HepG2 (cell line): Measurements from ENCODE around the gene DYRK1B. TPM values are rescaled to one million over a fixed set of nuclear protein-coding genes. Genes with fewer than 3 reads are reported as not detected.
A peak's percentile ranks its signal among the peaks of the same experiment; 100 is the strongest.

ENCODE experiments used
- ATAD3A ChIP-seq: sonication (generic); formaldehyde crosslinking; IDR thresholded peaks from 2 replicates; pipeline ENCODE4 v1.4.0; 2020; ENCODE audit warnings: missing genetic modification reagents
- CSRNP2 ChIP-seq: sonication (generic); formaldehyde crosslinking; conservative IDR thresholded peaks from 2 replicates; pipeline ENCODE4 v1.8.0; 2022; ENCODE audit warnings: low read depth, missing genetic modification reagents
- ETV5 ChIP-seq: IDR thresholded peaks from 2 replicates; pipeline ENCODE4 v1.6.1; 2018; ENCODE audit warnings: missing biosample characterization, missing genetic modification reagents, inconsistent platforms, borderline replicate concordance
- JUN ChIP-seq: sonication (generic); formaldehyde crosslinking; IDR thresholded peaks from 2 replicates; pipeline ENCODE4 v1.4.0; 2020; ENCODE audit warnings: mild to moderate bottlenecking, missing genetic modification reagents
- NR3C1 ChIP-seq: sonication (generic); formaldehyde crosslinking; IDR thresholded peaks from 2 replicates; pipeline ENCODE4 v1.4.0; 2020; ENCODE audit warnings: missing genetic modification reagents
- NRL ChIP-seq: sonication (generic); formaldehyde crosslinking; IDR thresholded peaks from 2 replicates; pipeline ENCODE4 v1.5.0; 2020; ENCODE audit warnings: missing genetic modification reagents, mild to moderate bottlenecking, moderate library complexity, borderline replicate concordance
- PAWR ChIP-seq: sonication (generic); formaldehyde crosslinking; IDR thresholded peaks from 2 replicates; pipeline ENCODE4 v1.4.0; 2020; ENCODE audit warnings: missing genetic modification reagents, mild to moderate bottlenecking, borderline replicate concordance
- SAFB2 ChIP-seq: sonication (generic); formaldehyde crosslinking; IDR thresholded peaks from 2 replicates; pipeline ENCODE4 v1.5.1; 2020; ENCODE audit warnings: missing genetic modification reagents, low read depth, mild to moderate bottlenecking, borderline replicate concordance
- SALL2 ChIP-seq: sonication (generic); formaldehyde crosslinking; IDR thresholded peaks from 2 replicates; pipeline ENCODE4 v1.8.1; 2023; ENCODE audit warnings: mild to moderate bottlenecking, missing genetic modification reagents, inconsistent platforms
- SAP130 ChIP-seq: IDR thresholded peaks from 2 replicates; pipeline ENCODE4 v1.6.1; 2016; ENCODE audit warnings: low read depth
- TAF1 ChIP-seq: sonication (generic); formaldehyde crosslinking; IDR thresholded peaks from 2 replicates; pipeline ENCODE4 v1.4.0; 2020; ENCODE audit warnings: missing genetic modification reagents
- ZFP36L2 ChIP-seq: sonication (generic); formaldehyde crosslinking; IDR thresholded peaks from 2 replicates; pipeline ENCODE4 v1.4.0; 2020; ENCODE audit warnings: missing genetic modification reagents
- ZNF142 ChIP-seq: sonication (generic); formaldehyde crosslinking; IDR thresholded peaks from 2 replicates; pipeline ENCODE4 v1.4.0; 2020; ENCODE audit warnings: missing genetic modification reagents
- ZNF33A ChIP-seq: sonication (generic); formaldehyde crosslinking; IDR thresholded peaks from 2 replicates; pipeline ENCODE4 v1.5.1; 2020; ENCODE audit warnings: missing genetic modification reagents, mild to moderate bottlenecking, moderate library complexity, borderline replicate concordance
- ZNF563 ChIP-seq: sonication (generic); formaldehyde crosslinking; IDR thresholded peaks from 2 replicates; pipeline ENCODE4 v1.8.0; 2022; ENCODE audit warnings: mild to moderate bottlenecking, moderate library complexity, missing genetic modification reagents
- ZNF772 ChIP-seq: sonication (generic); formaldehyde crosslinking; IDR thresholded peaks from 2 replicates; pipeline ENCODE4 v1.5.0; 2020; ENCODE audit warnings: mild to moderate bottlenecking, missing genetic modification reagents
- polyA plus RNA-seq, 8 experiments: library from polyadenylated mRNA; depleted of rRNA in 3 of 8; stranded (reverse) in 7 of 8; unstranded in 1 of 8; fragments of >200 nt; fragmentation: Illumina TruSeq in 4 of 8; extraction: Trizol in 4 of 8; gene quantifications; 2 replicates each; pipeline versions ENCODE4 v1.2.1 to v1.2.3, GENCODE V29; 2011 to 2016; ENCODE audit warnings: low read depth in 4 of 8, missing spikeins in 1 of 8, mixed read lengths in 1 of 8; ENCODE audit not compliant: insufficient read depth in 1 of 8
- total RNA-seq, 5 experiments: library from RNA; depleted of rRNA; stranded (reverse); fragments of >200 nt; fragmentation: Illumina TruSeq; extraction: Trizol; gene quantifications; 2 replicates each; pipeline ENCODE4 v1.2.3, GENCODE V29; 2016; ENCODE audit warnings: low read depth in 1 of 5
- TF ChIP-seq, protein P1 (sequence below): sonication (generic); formaldehyde crosslinking; IDR thresholded peaks from 2 replicates; pipeline ENCODE4 v1.5.0; 2020; ENCODE audit warnings: mild to moderate bottlenecking, low read depth, missing genetic modification reagents, borderline replicate concordance
- TF ChIP-seq, protein P2 (sequence below): sonication (generic); formaldehyde crosslinking; IDR thresholded peaks from 2 replicates; pipeline ENCODE4 v1.9.0; 2021; ENCODE audit warnings: missing genetic modification reagents, borderline replicate concordance

DYRK1B gene
- total and polyA plus RNA-seq, 2 of the 13 experiments (the other 11 are each of a cell fraction or from before 2014, with no cell fraction given), result 0.82 to 1.3 TPM

GRCh38 chr19:39845933-39846677, 12.1 kb upstream of the DYRK1B start, which contains the start of gene FBL (continued):
- TF ChIP-seq ZFP36L2 (CRISPR knock-in tag), result no peak
- TF ChIP-seq ZNF142 (CRISPR knock-in tag), result no peak
- peak; percentile 88 for TF ChIP-seq SAP130 (CRISPR knock-in tag)
- TF ChIP-seq JUN (CRISPR knock-in tag), result no peak
- TF ChIP-seq NRL, result peak; percentile 58; the same call in 1 of the 2 replicates
- TF ChIP-seq ETV5 (CRISPR knock-in tag), result peak; percentile 70
- TF ChIP-seq SAFB2 (CRISPR knock-in tag), result peak; percentile 57; the same call in 1 of the 2 replicates
- TF ChIP-seq ATAD3A (CRISPR knock-in tag), result no peak
- peak; percentile 75; the same call in 1 of the 2 replicates for TF ChIP-seq ZNF563 (CRISPR knock-in tag)
- TF ChIP-seq ZNF772 (CRISPR knock-in tag), result no peak
- TF ChIP-seq PAWR (CRISPR knock-in tag), result 0 out of 2 replicates have a peak, but pooled peaks have one; percentile 70
- TF ChIP-seq, protein P1, sequence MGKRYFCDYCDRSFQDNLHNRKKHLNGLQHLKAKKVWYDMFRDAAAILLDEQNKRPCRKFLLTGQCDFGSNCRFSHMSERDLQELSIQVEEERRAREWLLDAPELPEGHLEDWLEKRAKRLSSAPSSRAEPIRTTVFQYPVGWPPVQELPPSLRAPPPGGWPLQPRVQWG (CRISPR knock-in tag), result no peak
- TF ChIP-seq TAF1 (CRISPR knock-in tag), result peak; percentile 74
- TF ChIP-seq, protein P2, sequence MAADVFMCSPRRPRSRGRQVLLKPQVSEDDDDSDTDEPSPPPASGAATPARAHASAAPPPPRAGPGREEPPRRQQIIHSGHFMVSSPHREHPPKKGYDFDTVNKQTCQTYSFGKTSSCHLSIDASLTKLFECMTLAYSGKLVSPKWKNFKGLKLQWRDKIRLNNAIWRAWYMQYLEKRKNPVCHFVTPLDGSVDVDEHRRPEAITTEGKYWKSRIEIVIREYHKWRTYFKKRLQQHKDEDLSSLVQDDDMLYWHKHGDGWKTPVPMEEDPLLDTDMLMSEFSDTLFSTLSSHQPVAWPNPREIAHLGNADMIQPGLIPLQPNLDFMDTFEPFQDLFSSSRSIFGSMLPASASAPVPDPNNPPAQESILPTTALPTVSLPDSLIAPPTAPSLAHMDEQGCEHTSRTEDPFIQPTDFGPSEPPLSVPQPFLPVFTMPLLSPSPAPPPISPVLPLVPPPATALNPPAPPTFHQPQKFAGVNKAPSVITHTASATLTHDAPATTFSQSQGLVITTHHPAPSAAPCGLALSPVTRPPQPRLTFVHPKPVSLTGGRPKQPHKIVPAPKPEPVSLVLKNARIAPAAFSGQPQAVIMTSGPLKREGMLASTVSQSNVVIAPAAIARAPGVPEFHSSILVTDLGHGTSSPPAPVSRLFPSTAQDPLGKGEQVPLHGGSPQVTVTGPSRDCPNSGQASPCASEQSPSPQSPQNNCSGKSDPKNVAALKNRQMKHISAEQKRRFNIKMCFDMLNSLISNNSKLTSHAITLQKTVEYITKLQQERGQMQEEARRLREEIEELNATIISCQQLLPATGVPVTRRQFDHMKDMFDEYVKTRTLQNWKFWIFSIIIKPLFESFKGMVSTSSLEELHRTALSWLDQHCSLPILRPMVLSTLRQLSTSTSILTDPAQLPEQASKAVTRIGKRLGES (CRISPR knock-in tag), result peak; percentile 31; the same call in 1 of the 2 replicates
- no peak for TF ChIP-seq NR3C1
- no peak for TF ChIP-seq ZNF33A (CRISPR knock-in tag)
- TF ChIP-seq CSRNP2 (CRISPR knock-in tag), result no peak
- peak; percentile 57; the same call in 1 of the 2 replicates for TF ChIP-seq SALL2 (CRISPR knock-in tag)
